H1 (cell line): Measurements from ENCODE around the gene MAGEB4. TPM values are rescaled to one million over a fixed set of nuclear protein-coding genes. Genes with fewer than 3 reads are reported as not detected.

Experiments used
- CTCF ChIA-PET: fragments of 300-600 bp; sonication (Branson Sonifier 250); formaldehyde crosslinking; loops from one replicate; lab custom pipeline; 2021; ENCODE audit not compliant: partially characterized antibody; lab: Charles Lee
- POLR2A ChIA-PET: fragments of 300-600 bp; sonication (Branson Sonifier 250); formaldehyde crosslinking; loops from one replicate; lab custom pipeline; 2021; ENCODE audit warnings: inconsistent platforms; ENCODE audit not compliant: partially characterized antibody; lab: Charles Lee
- DNase-seq, 2 experiments: peaks; one replicate each; pipeline versions ENCODE4 v3.0.0 to v3.0.0-alpha.2; 2010 to 2022; ENCODE audit warnings: low spot score in 2 of 2, low read depth in 1 of 2, mixed read lengths in 1 of 2
- FAIRE-seq: peaks from 2 replicates; lab custom pipeline; 2011; peaks lifted over from hg19 to GRCh38; lab: Jason Lieb, UNC
- H2AFZ ChIP-seq: 2 replicates; pipeline ENCODE4 v1.8.1; 2012; ENCODE audit warnings: low read length, inconsistent platforms
- H2AK5ac ChIP-seq: 2 replicates; pipeline ENCODE4 v1.6.1; 2013; ENCODE audit warnings: low read depth, low read length
- H2BK120ac ChIP-seq: replicated peaks from 2 replicates; pipeline ENCODE3; 2013; ENCODE audit warnings: low read depth, low read length, inconsistent platforms
- H2BK12ac ChIP-seq: 2 replicates; pipeline ENCODE4 v1.6.1; 2013; ENCODE audit warnings: low read depth, low read length
- H2BK15ac ChIP-seq: 2 replicates; pipeline ENCODE4 v1.6.1; 2013; ENCODE audit warnings: low read length
- H2BK20ac ChIP-seq: 2 replicates; pipeline ENCODE4 v1.6.1; 2013; ENCODE audit warnings: low read length
- H2BK5ac ChIP-seq: 2 replicates; pipeline ENCODE4 v1.6.1; 2013; ENCODE audit warnings: low read depth, low read length
- H3K14ac ChIP-seq: 2 replicates; pipeline ENCODE4 v1.6.1; 2013; ENCODE audit warnings: inconsistent platforms; ENCODE audit not compliant: insufficient read length
- H3K18ac ChIP-seq: 2 replicates; pipeline ENCODE4 v1.6.1; 2013; ENCODE audit warnings: low read length; ENCODE audit errors: extremely low read depth
- H3K23ac ChIP-seq: 2 replicates; pipeline ENCODE4 v1.6.1; 2013; ENCODE audit warnings: inconsistent platforms; ENCODE audit not compliant: insufficient read length
- H3K23me2 ChIP-seq: 2 replicates; pipeline ENCODE4 v1.6.1; 2013; ENCODE audit warnings: low read depth, low read length
- H3K27ac ChIP-seq: 2 replicates; pipeline ENCODE4 v1.6.1; 2011; ENCODE audit warnings: low read depth, low read length, inconsistent platforms
- H3K27me3 ChIP-seq, 4 experiments: replicated peaks in 1 of 4; 1 replicate in 1 of 4; 2 replicates in 3 of 4; pipeline versions ENCODE4 v1.6.1 to v1.8.1; 2011 to 2013; ENCODE audit warnings: low read length in 3 of 4, mild to moderate bottlenecking in 3 of 4, inconsistent platforms in 2 of 4, mixed read lengths in 2 of 4, moderate library complexity in 1 of 4; ENCODE audit not compliant: control insufficient read depth in 3 of 4, insufficient read depth in 3 of 4; ENCODE audit errors: extremely low read depth in 1 of 4
- H3K36me3 ChIP-seq, 4 experiments: 2 replicates each; pipeline versions ENCODE4 v1.6.1 to v1.8.1; 2011 to 2013; ENCODE audit warnings: mild to moderate bottlenecking in 4 of 4, low read length in 3 of 4, moderate library complexity in 2 of 4, control low read depth in 1 of 4, inconsistent platforms in 1 of 4; ENCODE audit not compliant: insufficient read depth in 4 of 4, control insufficient read depth in 2 of 4
- H3K4ac ChIP-seq: replicated peaks from 2 replicates; pipeline ENCODE3; 2013; ENCODE audit warnings: low read length, low read depth, mixed read lengths, inconsistent platforms; ENCODE audit not compliant: insufficient read length
- H3K4me1 ChIP-seq, 4 experiments: replicated peaks in 1 of 4; 1 replicate in 1 of 4; 2 replicates in 3 of 4; pipeline versions ENCODE4 v1.6.1 to v1.8.1; 2011 to 2013; ENCODE audit warnings: low read length in 3 of 4, inconsistent platforms in 2 of 4, mixed read lengths in 1 of 4; ENCODE audit not compliant: insufficient read depth in 4 of 4, control insufficient read depth in 3 of 4
- H3K4me2 ChIP-seq, 2 experiments: 2 replicates each; pipeline versions ENCODE4 v1.6.1 to v1.8.1; 2011 to 2013; ENCODE audit warnings: low read depth in 2 of 2, low read length in 2 of 2, control low read depth in 1 of 2, inconsistent platforms in 1 of 2, mild to moderate bottlenecking in 1 of 2; ENCODE audit not compliant: insufficient read depth in 1 of 2
- H3K4me3 ChIP-seq, 4 experiments: fragments of 200-600, 300-600 bp in 1 of 4; sonication (generic), shearing (Covaris generic), sonication (Bioruptor Twin) in 1 of 4; 2 replicates each; pipeline versions ENCODE4 v1.5.1 to v1.8.1; 2011 to 2016; ENCODE audit warnings: low read length in 4 of 4, low read depth in 3 of 4, control low read depth in 2 of 4, inconsistent platforms in 2 of 4, mild to moderate bottlenecking in 2 of 4, mixed read lengths in 1 of 4, moderate library complexity in 1 of 4; ENCODE audit not compliant: insufficient read depth in 2 of 4; ENCODE audit errors: extremely low read depth in 1 of 4
- H3K56ac ChIP-seq: replicated peaks from 2 replicates; pipeline ENCODE3; 2013; ENCODE audit warnings: low read depth, mild to moderate bottlenecking, mixed read lengths, low read length, inconsistent platforms; ENCODE audit not compliant: insufficient read length
- H3K79me1 ChIP-seq: 2 replicates; pipeline ENCODE4 v1.6.1; 2013; ENCODE audit warnings: low read depth, low read length, control low read depth
- H3K79me2 ChIP-seq, 2 experiments: 2 replicates each; pipeline versions ENCODE4 v1.6.1 to v1.8.1; 2012 to 2013; ENCODE audit warnings: low read length in 2 of 2, mild to moderate bottlenecking in 2 of 2, inconsistent platforms in 1 of 2; ENCODE audit not compliant: insufficient read depth in 2 of 2, control insufficient read depth in 1 of 2
- H3K9ac ChIP-seq, 4 experiments: replicated peaks in 1 of 4; 1 replicate in 1 of 4; 2 replicates in 3 of 4; pipeline versions ENCODE4 v1.6.1 to v1.8.1; 2011 to 2013; ENCODE audit warnings: low read depth in 3 of 4, low read length in 3 of 4, control low read depth in 2 of 4, mild to moderate bottlenecking in 2 of 4, moderate library complexity in 2 of 4, inconsistent platforms in 1 of 4; ENCODE audit errors: extremely low read depth in 1 of 4
- H3K9me3 ChIP-seq, 2 experiments: 2 replicates each; pipeline versions ENCODE4 v1.6.1 to v1.8.1; 2012 to 2013; ENCODE audit warnings: mild to moderate bottlenecking in 2 of 2, moderate library complexity in 2 of 2, control low read depth in 1 of 2, inconsistent platforms in 1 of 2, low read depth in 1 of 2, low read length in 1 of 2, mixed read lengths in 1 of 2; ENCODE audit not compliant: insufficient read depth in 2 of 2
- H4K20me1 ChIP-seq, 2 experiments: replicated peaks in 1 of 2; 2 replicates each; pipeline versions ENCODE3 to v1.8.1; 2011 to 2013; ENCODE audit warnings: inconsistent platforms in 2 of 2, low read length in 2 of 2, mild to moderate bottlenecking in 1 of 2; ENCODE audit not compliant: insufficient read depth in 2 of 2, control insufficient read depth in 1 of 2
- H4K5ac ChIP-seq: 2 replicates; pipeline ENCODE4 v1.6.1; 2013; ENCODE audit warnings: low read length, low read depth, mixed read lengths, inconsistent platforms; ENCODE audit not compliant: insufficient read length
- H4K8ac ChIP-seq: 2 replicates; pipeline ENCODE4 v1.8.0; 2013; ENCODE audit warnings: mild to moderate bottlenecking, moderate library complexity, low read length, inconsistent platforms; ENCODE audit not compliant: insufficient read depth; ENCODE audit errors: extremely low read depth
- H4K91ac ChIP-seq: replicated peaks from 2 replicates; pipeline ENCODE3; 2013; ENCODE audit warnings: low read length, mixed read lengths, inconsistent platforms; ENCODE audit not compliant: insufficient read length
- CBX5 ChIP-seq: fragments of 300-800, 300-1000 bp; sonication (generic); IDR thresholded peaks from 2 replicates; pipeline ENCODE4 v1.7.1; 2016; ENCODE audit warnings: antibody characterized with exemption, low read length, low read depth
- CHD2 ChIP-seq: IDR thresholded peaks from 2 replicates; pipeline ENCODE4 v1.6.1; 2012; ENCODE audit warnings: low read length, improper control_type of control experiment
- HDAC2 ChIP-seq, 2 experiments: fragments of 300-600 bp in 1 of 2; sonication (generic) in 1 of 2; IDR thresholded peaks; 2 replicates each; pipeline ENCODE4 v1.6.1; 2011 to 2012; ENCODE audit warnings: low read depth in 2 of 2, low read length in 2 of 2, mild to moderate bottlenecking in 2 of 2, moderate library complexity in 2 of 2, borderline replicate concordance in 1 of 2, inconsistent platforms in 1 of 2
- JUN ChIP-seq: IDR thresholded peaks from 2 replicates; pipeline ENCODE4 v1.6.1; 2011; ENCODE audit warnings: low read depth, mild to moderate bottlenecking, improper control_type of control experiment, low read length
- NANOG ChIP-seq: IDR thresholded peaks from 2 replicates; pipeline ENCODE4 v1.6.1; 2011; ENCODE audit warnings: low read length, low read depth, mild to moderate bottlenecking, inconsistent platforms; ENCODE audit not compliant: insufficient read depth, poor library complexity, severe bottlenecking
- POU5F1 ChIP-seq: IDR thresholded peaks from 2 replicates; pipeline ENCODE4 v1.6.1; 2011; ENCODE audit warnings: low read depth, mild to moderate bottlenecking, low read length, moderate library complexity
- SIRT6 ChIP-seq: IDR thresholded peaks from one replicate; pipeline ENCODE4 v1.7.1; 2012; ENCODE audit warnings: low read length, inconsistent platforms
- TCF12 ChIP-seq: IDR thresholded peaks from 2 replicates; pipeline ENCODE4 v1.6.1; 2011; ENCODE audit warnings: low read depth, mild to moderate bottlenecking, low read length
- WGBS, 2 experiments: shearing (Covaris generic) in 1 of 2; methylation state at CpG; one replicate each; pipeline versions ENCODE4 v1.1.6 to v1.1.7; 2013 to 2015; ENCODE audit warnings: low lambda C conversion rate in 2 of 2, mixed read lengths in 2 of 2, inconsistent platforms in 1 of 2, low coverage in 1 of 2, missing lambda C conversion rate in 1 of 2; ENCODE audit not compliant: insufficient replicate concordance in 2 of 2, insufficient coverage in 1 of 2, insufficient read length in 1 of 2; ENCODE audit errors: extremely low coverage in 1 of 2, missing lambda C conversion rate in 1 of 2; 5-methylcytosine and 5-hydroxymethylcytosine counted together
- polyA plus RNA-seq, 7 experiments: library from polyadenylated mRNA; depleted of rRNA in 3 of 7; stranded (reverse) in 5 of 7; unstranded in 2 of 7; fragments of >200 nt in 5 of 7; fragments of 200-250 nt in 2 of 7; gene quantifications; 1 replicate in 5 of 7; 2 replicates in 1 of 7; 4 replicates in 1 of 7; pipeline versions ENCODE4 v1.2.1 to v1.2.3, GENCODE V29; 2011 to 2013; ENCODE audit warnings: missing spikeins in 2 of 7, mixed read lengths in 2 of 7
- total RNA-seq: library from RNA; stranded (reverse); fragmentation: NEBNext Ultra II Directional; extraction: Animal tissue kit (Norgen Biotek cat#: 25700); gene quantifications from 2 replicates; pipeline ENCODE4 v1.2.1, GENCODE V29; 2021

The MAGEB4 gene
- total and polyA plus RNA-seq, 2 of the 8 experiments (the other 6 are each of a cell fraction or from before 2014, with no cell fraction given): not detected

DNA sequence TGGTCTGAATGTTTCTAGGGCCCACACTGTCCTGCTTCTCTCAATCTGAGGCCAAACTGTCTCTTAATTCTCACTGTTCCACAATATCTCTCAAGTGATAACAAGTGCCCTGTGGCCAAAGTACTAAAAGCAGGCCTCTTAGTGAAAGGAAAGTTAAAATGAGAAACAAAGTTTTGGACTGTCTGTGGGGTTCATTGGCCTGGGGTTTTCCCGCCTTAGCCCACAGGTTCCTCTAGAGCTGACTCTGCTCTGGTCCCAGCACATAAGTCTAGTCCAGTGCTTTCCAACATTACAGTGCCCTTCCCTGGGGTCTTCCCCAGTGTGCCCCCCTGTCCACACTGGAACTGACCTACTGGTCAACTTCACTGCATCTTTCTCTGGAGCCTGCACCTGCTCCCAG lies 11.5 kb downstream of the MAGEB4 start:
- no peak overlapping the region for H3K4me3 ChIP-seq
- no peak overlapping the region for H2BK5ac ChIP-seq
- no peak overlapping the region for H2BK12ac ChIP-seq
- no peak overlapping the region for H3K14ac ChIP-seq
- no peaks in the 10 kb centered on the region for H3K23me2 ChIP-seq
- H2BK20ac ChIP-seq: no peak overlapping the region
- TF ChIP-seq CBX5 (no peak), POU5F1 (no peak), NANOG (no peak), TCF12 (no peak), SIRT6 (no peak), CHD2 (no peak), JUN (no peak), HDAC2 (IDR thresholded peaks at IDR 0.05; ENCODE audit: borderline replicate concordance in 1 of 2, low read depth in 2 of 2, low read length in 2 of 2) (no peak)
- no peak overlapping the region for H3K23ac ChIP-seq
- H3K79me2 ChIP-seq: no peaks in the 10 kb centered on the region
- 80% methylated on average over 1 of the region's 1 CpG; no CpG with 5 or more reads in 1 of the 2 experiments for WGBS, 2 experiments
- H4K5ac ChIP-seq: no peak overlapping the region
- H4K91ac ChIP-seq: no peak overlapping the region
- DNase-seq (no peak), FAIRE-seq (no peak)
- no peak overlapping the region for H2AK5ac ChIP-seq
- no peak overlapping the region for H2AFZ ChIP-seq
- no peak overlapping the region for H3K4me2 ChIP-seq
- ChIA-PET POLR2A (no interaction called here), CTCF (no interaction called here)
- no peaks in the 10 kb centered on the region for H3K79me1 ChIP-seq
- no peak overlapping the region for H4K8ac ChIP-seq
- H4K20me1 ChIP-seq: no peaks in the 10 kb centered on the region
- H3K56ac ChIP-seq: no peak overlapping the region
- H3K27ac ChIP-seq: no peak overlapping the region
- no peak overlapping the region for H3K18ac ChIP-seq
- no peaks in the 10 kb centered on the region for H3K27me3 ChIP-seq
- no peak overlapping the region for H3K4ac ChIP-seq
- no peaks in the 10 kb centered on the region for H3K4me1 ChIP-seq
- H3K9ac ChIP-seq: no peak overlapping the region
- no peak overlapping the region for H2BK15ac ChIP-seq
- H2BK120ac ChIP-seq: no peak overlapping the region
- H3K36me3 ChIP-seq: no peaks in the 10 kb centered on the region
- H3K9me3 ChIP-seq: peaks cover 7 to 14% of the 10 kb centered on the region in 2 experiments; a peak in 3 of 4 replicates
